Progenitor cell of endocrine pancreas (in vitro differentiated cells): Measurements from ENCODE around the gene PCCA. TPM values are rescaled to one million over a fixed set of nuclear protein-coding genes. Genes with fewer than 3 reads are reported as not detected.
"Not testable (repeated sequence)": the region's sequence is repeated elsewhere in the genome, so short reads cannot be mapped to it uniquely, and the experiment has no call there.

Experiments
- DNase-seq: peaks from one replicate; pipeline ENCODE4 v3.0.0; 2021; ENCODE audit warnings: low spot score; ENCODE audit not compliant: unreplicated experiment
- H3K27ac Mint-ChIP-seq: 2 replicates; pipeline ENCODE4 v1.8.0; 2021; ENCODE audit warnings: mild to moderate bottlenecking, moderate library complexity, mixed read lengths
- H3K27me3 Mint-ChIP-seq: 2 replicates; pipeline ENCODE4 v1.8.0; 2021; ENCODE audit warnings: mixed read lengths
- H3K36me3 Mint-ChIP-seq: 2 replicates; pipeline ENCODE4 v1.8.0; 2022; ENCODE audit warnings: mixed read lengths; ENCODE audit not compliant: insufficient read depth
- H3K4me1 Mint-ChIP-seq: 2 replicates; pipeline ENCODE4 v1.8.0; 2021; ENCODE audit warnings: low read depth, mixed read lengths
- H3K4me3 Mint-ChIP-seq: 2 replicates; pipeline ENCODE4 v1.8.0; 2021; ENCODE audit warnings: low read depth, mild to moderate bottlenecking, moderate library complexity, mixed read lengths
- H3K9me3 Mint-ChIP-seq: 2 replicates; pipeline ENCODE4 v1.8.0; 2021; ENCODE audit warnings: low read depth, mixed read lengths
- CTCF ChIP-seq: fragments of 200-600 bp; sonication (generic); IDR thresholded peaks from one replicate; pipeline ENCODE4 v1.5.0; 2021; ENCODE audit warnings: antibody characterized with exemption, mild to moderate bottlenecking; ENCODE audit not compliant: unreplicated experiment
- total RNA-seq: library from RNA; stranded (reverse); gene quantifications from 2 replicates; pipeline ENCODE4 v1.2.1, GENCODE V29; 2021

PCCA gene
- total RNA-seq, 1 donor from 2014 or later, result 48.1 TPM

GRCh38 chr13:100521851-100522617 is 433.1 kb downstream of the PCCA start:
- Mint-ChIP-seq H3K27ac (no peak overlapping the region), H3K36me3 (peaks cover 6% of the 10 kb centered on the region), H3K9me3 (no peaks in the 10 kb centered on the region), H3K27me3 (no peaks in the 10 kb centered on the region), H3K4me1 (peaks cover 14% of the 10 kb centered on the region), H3K4me3 (no peak overlapping the region)
- DNase-seq, result no peak
- no peak for TF ChIP-seq CTCF

- no peak for TF ChIP-seq CTCF
- H3K9me3 Mint-ChIP-seq, result no peaks in the 10 kb centered on the region
- peaks cover 8% of the 10 kb centered on the region for H3K4me1 Mint-ChIP-seq
- peaks cover 6% of the 10 kb centered on the region for H3K36me3 Mint-ChIP-seq
- no peaks in the 10 kb centered on the region for H3K27me3 Mint-ChIP-seq
- no peak overlapping the region for H3K27ac Mint-ChIP-seq
- no peak for DNase-seq
- no peak overlapping the region for H3K4me3 Mint-ChIP-seq
These were observed 433.9 kb downstream of the PCCA start for GRCh38 chr13:100522618-100523309.

- TF ChIP-seq CTCF, result no peak
- H3K9me3 Mint-ChIP-seq, result no peaks in the 10 kb centered on the region
- DNase-seq, result no peak
- no peak overlapping the region for H3K27ac Mint-ChIP-seq
- no peak overlapping the region for H3K4me3 Mint-ChIP-seq
- peaks cover 3% of the 10 kb centered on the region for H3K4me1 Mint-ChIP-seq
- no peaks in the 10 kb centered on the region for H3K27me3 Mint-ChIP-seq
- peaks cover 5% of the 10 kb centered on the region for H3K36me3 Mint-ChIP-seq
These were observed 434.5 kb downstream of the PCCA start for GRCh38 chr13:100523411-100523810.

- no peak overlapping the region for H3K4me3 Mint-ChIP-seq
- no peak for TF ChIP-seq CTCF
- H3K36me3 Mint-ChIP-seq, result peaks cover 10% of the 10 kb centered on the region
- DNase-seq, result no peak
- no peak overlapping the region for H3K27ac Mint-ChIP-seq
- no peaks in the 10 kb centered on the region for H3K9me3 Mint-ChIP-seq
- no peaks in the 10 kb centered on the region for H3K27me3 Mint-ChIP-seq
- H3K4me1 Mint-ChIP-seq, result peaks cover 3% of the 10 kb centered on the region
These were observed 435.1 kb downstream of the PCCA start for GRCh38 chr13:100523981-100524386.

- H3K4me1 Mint-ChIP-seq, H3K9me3 Mint-ChIP-seq, H3K27me3 Mint-ChIP-seq, H3K4me3 Mint-ChIP-seq, DNase-seq, H3K27ac Mint-ChIP-seq: not testable (repeated sequence)
- H3K36me3 Mint-ChIP-seq, result peaks cover 14% of the 10 kb centered on the region
These were observed 435.8 kb downstream of the PCCA start for GRCh38 chr13:100524688-100525087.
